Lung (tissue), 12 donors: Measurements from ENCODE around the gene CLCF1. TPM values are rescaled to one million over a fixed set of nuclear protein-coding genes. Genes with fewer than 3 reads are reported as not detected.
A peak's percentile ranks its signal among the peaks of the same experiment; 100 is the strongest.

Source experiments
- ATAC-seq: fragments of 200-7000 bp; cut with Tn5 transposase; one replicate; pipeline ENCODE4 v1.9.1; 2020; ENCODE audit warnings: moderate number of reproducible peaks; ENCODE audit not compliant: insufficient read depth, low FRiP score
- DNase-seq, 3 donors: peaks; one replicate each; pipeline ENCODE4 v3.0.0-alpha.2; 2013 to 2017
- H3K27ac ChIP-seq, 2 donors: one replicate each; pipeline ENCODE4 v1.5.1; 2013; ENCODE audit warnings: mild to moderate bottlenecking in 2 of 2, moderate library complexity in 2 of 2, control low read depth in 1 of 2, inconsistent platforms in 1 of 2, low read depth in 1 of 2, low read length in 1 of 2
- H3K27me3 ChIP-seq, 3 donors: one replicate each; pipeline ENCODE4 v1.5.1; 2013; ENCODE audit warnings: low read length in 2 of 3; ENCODE audit not compliant: control insufficient read depth in 3 of 3, insufficient read depth in 3 of 3
- H3K36me3 ChIP-seq, 4 donors: one replicate each; pipeline ENCODE4 v1.5.1; 2013; ENCODE audit warnings: low read length in 4 of 4, mild to moderate bottlenecking in 1 of 4, moderate library complexity in 1 of 4; ENCODE audit not compliant: control insufficient read depth in 4 of 4, insufficient read depth in 4 of 4
- H3K4me1 ChIP-seq, 5 donors: one replicate each; pipeline ENCODE4 v1.5.1; 2013; ENCODE audit warnings: low read length in 5 of 5, mild to moderate bottlenecking in 2 of 5, moderate library complexity in 1 of 5; ENCODE audit not compliant: control insufficient read depth in 5 of 5, insufficient read depth in 5 of 5
- H3K4me3 ChIP-seq: one replicate; pipeline ENCODE4 v1.5.1; 2013; ENCODE audit warnings: mild to moderate bottlenecking, control low read depth, moderate library complexity
- H3K9ac ChIP-seq, 2 donors: one replicate each; pipeline ENCODE4 v1.5.1; 2013; ENCODE audit warnings: low read length in 2 of 2, control low read depth in 1 of 2; ENCODE audit not compliant: insufficient read depth in 1 of 2
- H3K9me3 ChIP-seq, 4 donors: one replicate each; pipeline ENCODE4 v1.5.1; 2013; ENCODE audit warnings: low read length in 3 of 4, mild to moderate bottlenecking in 1 of 4, moderate library complexity in 1 of 4; ENCODE audit not compliant: control insufficient read depth in 4 of 4, insufficient read depth in 3 of 4
- CTCF ChIP-seq: IDR thresholded peaks from 2 replicates; pipeline ENCODE4 v1.5.1; 2012; ENCODE audit warnings: mild to moderate bottlenecking; ENCODE audit errors: control extremely low read depth, extremely low read depth
- WGBS, 2 donors: extraction: QIAGEN DNeasy Blood & Tissue Kit; methylation state at CpG; one replicate each; pipeline ENCODE4 v1.1.7; 2013; 5-methylcytosine and 5-hydroxymethylcytosine counted together
- polyA plus RNA-seq, 2 donors: library from polyadenylated mRNA; stranded (reverse); fragments of 200-250 nt; gene quantifications; one replicate each; pipeline ENCODE4 v1.2.1, GENCODE V29; 2013
- total RNA-seq, 2 donors: library from RNA; depleted of rRNA in 1 of 2; stranded (reverse); fragments of >200 nt in 1 of 2; gene quantifications; one replicate each; pipeline ENCODE4 v1.2.1, GENCODE V29; 2014 to 2021
- donor health status: control.
- donor health status: control.
- donor health status: Bipolar disorder and iron deficiency.
- donor health status: healthy.
- donor health status: DM: yes; HTN: yes; CAD: no.

CLCF1 gene
- total and polyA plus RNA-seq, 4 donors = 3.5 to 10.0 (median 8.7) TPM

- TF ChIP-seq CTCF = peak; percentile 91
- Histone ChIP-seq H3K9ac (peak overlapping the region; percentile 11 to 70), H3K36me3 (peaks cover 0 to 7% (median 4%) of the 10 kb centered on the region in 4 donors), H3K27ac (peak overlapping the region; percentile 96 to 97), H3K27me3 (no peaks in the 10 kb centered on the region), H3K9me3 (no peaks in the 10 kb centered on the region), H3K4me1 (peaks cover 0 to 14% (median 0%) of the 10 kb centered on the region in 5 donors), H3K4me3 (peak overlapping the region; percentile 62)
- DNase-seq = peak; percentile 97 to 99 (median 97)
- WGBS, 2 donors = 0% methylated on average over 49 to 55 of the region's 55 CpGs
- ATAC-seq = peak; percentile 90
Measured at GRCh38 chr11:67317205-67317887, 56.1 kb downstream of the CLCF1 start.

- Histone ChIP-seq H3K36me3 (peaks cover 0 to 7% (median 4%) of the 10 kb centered on the region in 4 donors), H3K4me1 (peaks cover 0 to 14% (median 0%) of the 10 kb centered on the region in 5 donors), H3K9me3 (no peaks in the 10 kb centered on the region), H3K27me3 (no peaks in the 10 kb centered on the region), H3K9ac (peak overlapping the region; percentile 11 to 70), H3K27ac (peak overlapping the region; percentile 96 to 97), H3K4me3 (peak overlapping the region; percentile 62)
- ATAC-seq (no peak), DNase-seq (no peak)
- 1 to 3% methylated on average over 10 of the region's 10 CpGs for WGBS, 2 donors
- TF ChIP-seq CTCF = no peak
Measured at GRCh38 chr11:67316882-67317204, 56.6 kb downstream of the CLCF1 start.

GRCh38 chr11:67315325-67315909 lies 58.0 kb downstream of the CLCF1 start:
- no peak for TF ChIP-seq CTCF
- 79 to 87% methylated on average over 9 of the region's 9 CpGs for WGBS, 2 donors
- H3K27ac ChIP-seq = no peak overlapping the region

More at GRCh38 chr11:67315325-67315909, 58.0 kb downstream of the CLCF1 start:
- H3K27me3 ChIP-seq = no peaks in the 10 kb centered on the region
- H3K9ac ChIP-seq = no peak overlapping the region
- H3K9me3 ChIP-seq = no peaks in the 10 kb centered on the region
- no peak overlapping the region for H3K4me3 ChIP-seq
- peaks cover 0 to 14% (median 3%) of the 10 kb centered on the region in 4 donors for H3K36me3 ChIP-seq
- H3K4me1 ChIP-seq = peaks cover 0 to 14% (median 0%) of the 10 kb centered on the region in 5 donors
- DNase-seq = no peak
- ATAC-seq = no peak
